Natural killer cell treated with Interleukin-12 subunit alpha and Interleukin-12 subunit beta and Interleukin-15 and Interleukin-18, amount 100 ng/mL, for 72 hours (primary cell): ENCODE data around the gene ZNF473. TPM values are rescaled to one million over a fixed set of nuclear protein-coding genes. Genes with fewer than 3 reads are reported as not detected.
"Not testable (repeated sequence)": the region's sequence is repeated elsewhere in the genome, so short reads cannot be mapped to it uniquely, and the experiment has no call there.

Experiments
- ATAC-seq, 2 donors: fragments of 150-1000 bp; cut with Tn5 transposase in 1 of 2; sonication (Bioruptor Pico), chemical (Tn5 transposase) in 1 of 2; 2 replicates each; pipeline ENCODE4 v1.10.0; 2021
- DNase-seq: peaks from one replicate; pipeline ENCODE4 v3.0.0; 2022; ENCODE audit warnings: low spot score
- H3K27ac Mint-ChIP-seq, 2 donors: 1 replicate in 1 of 2; 2 replicates in 1 of 2; pipeline ENCODE4 v1.8.0; 2022; ENCODE audit warnings: mixed read lengths in 2 of 2, mild to moderate bottlenecking in 1 of 2, moderate library complexity in 1 of 2
- H3K27me3 Mint-ChIP-seq, 2 donors: 1 replicate in 1 of 2; 2 replicates in 1 of 2; pipeline ENCODE4 v1.8.0; 2022; ENCODE audit warnings: mixed read lengths in 2 of 2
- H3K36me3 Mint-ChIP-seq: one replicate; pipeline ENCODE4 v1.8.0; 2022; ENCODE audit warnings: mixed read lengths
- H3K4me1 Mint-ChIP-seq, 2 donors: 1 replicate in 1 of 2; 2 replicates in 1 of 2; pipeline ENCODE4 v1.8.0; 2022; ENCODE audit warnings: low read depth in 2 of 2, mixed read lengths in 2 of 2, mild to moderate bottlenecking in 1 of 2
- H3K4me3 Mint-ChIP-seq: one replicate; pipeline ENCODE4 v1.8.0; 2022; ENCODE audit warnings: mixed read lengths
- H3K9me3 Mint-ChIP-seq: 2 replicates; pipeline ENCODE4 v1.8.0; 2022; ENCODE audit warnings: mixed read lengths
- total RNA-seq, 2 donors: library from RNA; stranded (reverse); gene quantifications; one replicate each; pipeline ENCODE4 v1.2.3, GENCODE V29; 2022

The ZNF473 gene
- total RNA-seq, 2 donors from 2014 or later: 6.2 to 10.3 TPM

DNA sequence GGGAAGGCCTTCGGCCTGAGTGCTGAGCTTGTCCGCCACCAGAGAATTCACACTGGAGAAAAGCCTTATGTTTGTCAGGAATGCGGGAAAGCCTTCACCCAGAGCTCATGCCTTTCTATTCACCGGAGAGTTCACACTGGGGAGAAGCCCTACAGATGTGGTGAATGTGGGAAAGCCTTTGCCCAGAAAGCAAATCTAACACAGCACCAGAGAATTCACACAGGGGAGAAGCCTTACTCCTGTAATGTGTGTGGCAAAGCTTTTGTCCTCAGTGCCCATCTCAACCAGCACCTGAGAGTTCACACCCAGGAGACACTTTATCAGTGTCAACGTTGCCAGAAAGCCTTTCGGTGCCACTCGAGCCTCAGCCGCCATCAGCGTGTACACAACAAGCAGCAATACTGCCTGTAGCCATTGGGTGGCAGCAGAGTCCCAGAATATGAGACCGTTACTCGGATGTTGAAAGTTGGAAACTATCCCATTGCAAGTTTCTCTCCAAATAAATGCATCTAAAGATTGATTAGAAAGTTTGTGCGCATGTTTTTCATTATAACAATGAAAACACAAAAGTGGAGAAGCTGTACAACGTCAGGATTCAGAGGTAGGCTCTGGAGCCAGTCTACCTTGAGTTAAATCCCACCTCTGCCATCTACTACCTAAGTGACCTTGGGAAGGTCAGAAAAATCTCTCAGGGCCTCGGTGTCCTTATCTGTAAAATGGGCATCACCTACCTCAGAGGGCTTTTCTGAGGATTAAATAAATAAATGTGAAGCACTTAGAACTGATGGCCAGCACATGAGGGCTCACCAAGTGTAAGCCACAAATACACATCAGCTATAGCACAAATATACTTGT is 21.1 kb downstream of the ZNF473 start:
- DNase-seq (no peak), ATAC-seq (no peak)
- peaks cover 0 to 5% of the 10 kb centered on the region in 2 donors for H3K27me3 Mint-ChIP-seq
- H3K27ac Mint-ChIP-seq: no peak overlapping the region
- H3K36me3 Mint-ChIP-seq: peaks cover 49% of the 10 kb centered on the region
- H3K4me3 Mint-ChIP-seq: no peak overlapping the region
- H3K9me3 Mint-ChIP-seq: peaks cover 19% of the 10 kb centered on the region
- peaks cover 11 to 23% of the 10 kb centered on the region in 2 donors for H3K4me1 Mint-ChIP-seq

DNA sequence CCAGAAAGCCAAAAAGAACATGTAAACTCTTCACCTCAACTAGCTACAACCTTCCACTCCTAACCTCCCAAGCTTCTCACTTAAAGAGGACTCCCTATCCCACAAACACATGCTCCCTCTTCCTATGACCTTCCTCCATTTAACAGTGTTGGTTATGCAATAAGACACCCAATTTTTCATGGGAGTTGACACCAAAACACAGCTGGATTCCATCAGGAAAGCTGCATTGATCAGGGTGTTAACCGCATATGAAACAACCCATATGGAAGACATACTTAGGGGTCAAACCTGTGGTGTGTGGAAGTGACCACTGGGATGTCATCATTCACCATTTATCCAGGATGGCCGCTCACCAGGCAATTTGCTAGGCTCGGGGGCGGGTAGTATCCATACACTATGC is 21.9 kb downstream of the ZNF473 start:
- no peak overlapping the region for H3K4me3 Mint-ChIP-seq

DNA sequence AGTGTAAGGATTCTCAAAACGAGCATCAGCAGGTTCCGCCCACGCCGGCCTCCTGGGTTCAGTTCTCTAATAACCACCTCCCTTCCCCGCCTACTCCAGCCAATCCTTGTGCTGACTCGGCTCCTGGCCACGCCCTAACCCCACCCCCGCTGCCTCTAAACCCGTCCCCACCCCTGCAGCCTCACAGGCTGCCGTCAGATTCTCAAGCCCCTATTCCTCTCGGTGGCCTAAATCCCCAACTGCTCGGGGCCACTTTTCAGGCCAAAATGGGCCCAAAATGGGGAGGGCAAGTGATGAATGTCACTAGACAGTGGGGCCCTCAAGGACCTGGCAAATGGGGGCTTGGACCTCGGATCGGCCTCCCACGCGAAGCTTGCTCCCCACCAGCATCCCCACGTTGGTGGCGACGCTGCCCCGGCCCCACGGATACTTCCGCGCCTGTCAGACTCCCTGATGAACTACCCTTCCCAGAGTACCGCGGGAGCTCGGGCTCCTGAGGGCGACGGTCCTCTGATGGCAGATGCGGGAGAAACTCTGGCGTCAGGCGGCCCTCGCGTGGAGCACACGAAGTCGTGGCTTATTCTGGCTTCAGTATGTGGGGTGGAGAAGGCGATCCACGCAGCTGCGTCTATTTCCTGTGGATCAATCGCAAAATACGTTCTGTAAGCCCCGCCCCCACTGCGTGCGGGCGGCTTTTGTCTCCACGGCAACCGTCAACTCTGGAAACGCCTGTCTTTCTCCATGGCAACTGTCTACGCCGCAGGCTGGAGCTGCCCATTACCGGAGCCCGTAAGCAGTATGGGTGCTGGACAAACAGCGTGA is 24.8 kb downstream of the ZNF473 start:
- H3K27ac Mint-ChIP-seq: peak overlapping the region; percentile 35 to 37

More for the DNA sequence above, 21.9 kb downstream of the ZNF473 start:
- Mint-ChIP-seq H3K27ac (no peak overlapping the region), H3K9me3 (peaks cover 18% of the 10 kb centered on the region), H3K36me3 (peaks cover 41% of the 10 kb centered on the region), H3K4me1 (peaks cover 11 to 19% of the 10 kb centered on the region in 2 donors), H3K27me3 (peaks cover 0 to 5% of the 10 kb centered on the region in 2 donors)
- DNase-seq (no peak), ATAC-seq (no peak)

DNA sequence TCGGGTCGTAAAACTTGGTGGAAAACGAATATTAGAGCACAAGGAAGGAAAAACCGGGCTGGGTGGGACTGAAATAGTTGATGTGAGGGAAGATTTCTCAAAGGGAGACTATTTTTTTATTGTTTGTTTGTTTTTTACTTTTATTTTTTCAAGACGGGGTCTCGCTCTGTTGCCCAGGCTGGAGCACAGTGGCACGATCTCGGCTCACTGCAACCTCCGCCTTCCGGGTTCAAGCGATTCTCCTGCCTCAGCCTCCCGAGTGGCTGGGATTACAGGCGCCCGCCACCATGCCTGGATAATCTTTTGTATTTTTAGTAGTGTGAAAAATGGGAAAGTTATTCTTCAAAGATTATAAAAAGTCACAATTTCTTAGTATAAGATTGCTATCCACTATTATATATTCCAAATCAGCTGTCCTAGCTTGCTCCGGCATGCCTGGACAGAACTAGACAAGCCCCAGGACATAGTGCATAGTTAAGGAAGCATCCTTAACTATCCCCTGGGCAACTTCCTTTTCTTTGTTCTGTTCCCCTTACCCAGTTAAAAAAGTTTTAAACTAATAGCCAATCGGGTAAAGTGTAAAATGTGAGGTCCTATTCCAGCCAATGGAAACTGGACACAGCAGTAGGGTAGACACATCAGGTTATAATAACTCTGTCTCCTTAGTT is 25.6 kb downstream of the ZNF473 start:
- not testable (repeated sequence) for H3K9me3 Mint-ChIP-seq, DNase-seq, ATAC-seq, H3K36me3 Mint-ChIP-seq, H3K27me3 Mint-ChIP-seq
- peaks cover 11 to 21% of the 10 kb centered on the region in 2 donors for H3K4me1 Mint-ChIP-seq
- H3K27ac Mint-ChIP-seq: peak overlapping the region; percentile 35 to 37
- H3K4me3 Mint-ChIP-seq: peak overlapping the region; percentile 89

More for the DNA sequence above, 24.8 kb downstream of the ZNF473 start:
- DNase-seq: peak; percentile 82
- Mint-ChIP-seq H3K4me3 (peak overlapping the region; percentile 89), H3K36me3 (peaks cover 13% of the 10 kb centered on the region), H3K4me1 (peaks cover 11 to 21% of the 10 kb centered on the region in 2 donors), H3K9me3 (peaks cover 4% of the 10 kb centered on the region), H3K27me3 (peaks cover 0 to 5% of the 10 kb centered on the region in 2 donors)
- peak; percentile 90 to 91 for ATAC-seq

DNA sequence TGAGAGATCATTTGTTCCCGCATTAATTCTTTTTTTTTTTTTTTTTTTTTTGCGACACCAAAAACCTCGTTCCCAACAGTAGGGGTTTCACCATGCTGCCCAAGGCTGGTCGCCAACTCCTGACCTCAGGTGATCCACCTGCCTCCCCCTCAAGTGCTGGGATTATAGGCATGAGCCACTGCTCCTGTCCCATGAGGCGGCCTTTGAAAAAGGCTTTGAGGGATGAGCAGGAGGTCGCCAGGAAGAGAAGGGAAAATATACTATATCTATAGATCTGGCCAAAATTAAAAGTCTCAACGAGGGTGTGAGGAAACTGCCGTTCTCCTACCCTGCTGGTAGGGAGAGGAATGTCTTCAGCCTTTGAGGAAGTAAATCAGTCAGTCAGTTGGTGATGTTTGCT is 26.2 kb downstream of the ZNF473 start:
- ATAC-seq: no peak
- no peak overlapping the region for H3K27ac Mint-ChIP-seq
- no peak for DNase-seq
- H3K4me1 Mint-ChIP-seq: peaks cover 11 to 21% of the 10 kb centered on the region in 2 donors
- peaks cover 5% of the 10 kb centered on the region for H3K36me3 Mint-ChIP-seq
- peaks cover 0 to 5% of the 10 kb centered on the region in 2 donors for H3K27me3 Mint-ChIP-seq
- no peaks in the 10 kb centered on the region for H3K9me3 Mint-ChIP-seq
- H3K4me3 Mint-ChIP-seq: peak overlapping the region; percentile 89

DNA sequence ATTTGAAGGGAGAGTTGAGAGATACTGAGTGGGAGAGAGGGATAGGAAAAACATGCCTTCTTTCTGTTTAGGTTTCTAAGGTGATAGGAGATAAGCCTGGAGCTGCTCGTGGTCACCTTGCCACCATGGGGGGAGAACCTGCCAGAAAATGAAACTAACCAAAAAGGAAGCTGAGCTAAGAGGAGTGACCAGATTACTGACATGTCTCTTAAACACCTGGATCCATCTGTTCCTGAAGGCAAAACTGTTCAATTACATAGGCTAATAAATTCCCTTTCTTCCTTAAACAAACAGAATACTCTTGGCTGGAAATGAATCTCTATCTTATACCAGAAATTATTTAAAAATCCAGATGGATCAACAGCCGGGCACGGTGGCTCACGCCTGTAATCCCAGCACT is 27.3 kb downstream of the ZNF473 start:
- no peak for ATAC-seq
- Mint-ChIP-seq H3K9me3 (no peaks in the 10 kb centered on the region), H3K4me1 (peaks cover 11 to 21% of the 10 kb centered on the region in 2 donors), H3K27ac (no peak overlapping the region), H3K27me3 (peaks cover 0 to 5% of the 10 kb centered on the region in 2 donors), H3K4me3 (no peak overlapping the region), H3K36me3 (no peaks in the 10 kb centered on the region)
- DNase-seq: no peak

DNA sequence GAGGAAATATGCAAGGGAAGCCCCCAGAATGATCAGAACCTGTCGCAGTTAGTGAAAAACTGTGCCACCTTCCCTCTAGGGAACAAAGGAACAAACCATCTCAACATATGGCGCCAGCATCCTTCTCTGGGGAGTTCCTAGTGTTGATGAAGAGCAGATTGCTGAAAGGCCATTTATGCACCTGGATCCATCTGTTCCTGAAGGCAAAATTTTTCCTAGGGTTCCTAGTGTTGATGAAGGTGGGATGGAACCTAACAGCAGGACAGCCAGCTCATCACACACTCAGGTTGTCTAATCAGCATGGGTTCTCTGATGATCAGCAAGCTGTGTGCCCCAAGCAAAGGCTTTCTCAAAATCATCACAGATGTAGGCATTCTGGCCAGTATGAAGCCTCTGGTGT is 32.6 kb downstream of the ZNF473 start:
- Mint-ChIP-seq H3K9me3 (no peaks in the 10 kb centered on the region), H3K4me3 (no peak overlapping the region), H3K4me1 (no peaks in the 10 kb centered on the region), H3K27me3 (no peaks in the 10 kb centered on the region), H3K36me3 (no peaks in the 10 kb centered on the region), H3K27ac (no peak overlapping the region)
- ATAC-seq (no peak), DNase-seq (no peak)

DNA sequence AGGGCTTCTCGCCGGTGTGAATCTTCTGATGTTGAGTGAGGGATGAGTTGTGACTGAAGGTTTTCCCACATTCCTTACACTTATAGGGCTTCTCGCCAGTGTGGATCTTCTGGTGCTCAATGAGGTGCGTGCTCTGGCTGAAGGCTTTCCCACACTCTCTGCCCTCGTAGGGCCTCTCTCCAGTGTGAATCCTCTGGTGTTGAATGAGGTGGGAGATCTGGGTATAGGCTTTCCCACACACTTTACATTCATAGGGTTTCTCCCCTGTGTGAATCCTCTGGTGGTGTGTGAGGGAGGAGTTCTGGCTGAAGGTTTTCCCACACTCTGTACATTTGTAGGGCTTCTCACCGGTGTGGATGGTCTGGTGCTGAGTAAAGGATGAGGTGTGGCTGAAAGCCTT is 33.2 kb downstream of the ZNF473 start:
- Mint-ChIP-seq H3K4me1 (no peaks in the 10 kb centered on the region), H3K9me3 (no peaks in the 10 kb centered on the region), H3K4me3 (no peak overlapping the region), H3K27me3 (no peaks in the 10 kb centered on the region), H3K27ac (no peak overlapping the region), H3K36me3 (no peaks in the 10 kb centered on the region)
- no peak for ATAC-seq
- DNase-seq: no peak

DNA sequence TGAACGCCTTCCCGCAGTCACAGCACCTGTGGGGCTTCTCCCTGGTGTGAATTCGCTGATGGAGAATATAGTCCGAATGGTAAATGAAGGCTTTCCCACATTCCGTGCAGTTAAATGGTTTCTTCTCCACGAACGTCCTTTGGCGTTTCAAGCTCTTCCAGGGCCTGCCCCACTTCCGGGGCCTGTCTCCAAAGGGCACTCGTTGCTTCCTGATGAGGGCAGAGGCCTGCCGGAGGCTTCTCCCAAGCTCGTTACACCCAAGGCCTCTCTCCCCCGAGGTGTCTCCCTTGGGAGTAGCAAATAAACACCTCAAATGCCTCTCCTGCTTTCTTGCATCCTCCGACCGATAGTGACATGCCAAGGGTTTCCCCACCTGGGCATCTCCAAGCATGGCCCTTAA is 34.3 kb downstream of the ZNF473 start:
- H3K36me3 Mint-ChIP-seq: no peaks in the 10 kb centered on the region
- H3K27me3 Mint-ChIP-seq: no peaks in the 10 kb centered on the region
- DNase-seq (no peak), ATAC-seq (no peak)
- H3K4me3 Mint-ChIP-seq: no peak overlapping the region
- H3K4me1 Mint-ChIP-seq: no peaks in the 10 kb centered on the region
- H3K27ac Mint-ChIP-seq: no peak overlapping the region
- no peaks in the 10 kb centered on the region for H3K9me3 Mint-ChIP-seq

DNA sequence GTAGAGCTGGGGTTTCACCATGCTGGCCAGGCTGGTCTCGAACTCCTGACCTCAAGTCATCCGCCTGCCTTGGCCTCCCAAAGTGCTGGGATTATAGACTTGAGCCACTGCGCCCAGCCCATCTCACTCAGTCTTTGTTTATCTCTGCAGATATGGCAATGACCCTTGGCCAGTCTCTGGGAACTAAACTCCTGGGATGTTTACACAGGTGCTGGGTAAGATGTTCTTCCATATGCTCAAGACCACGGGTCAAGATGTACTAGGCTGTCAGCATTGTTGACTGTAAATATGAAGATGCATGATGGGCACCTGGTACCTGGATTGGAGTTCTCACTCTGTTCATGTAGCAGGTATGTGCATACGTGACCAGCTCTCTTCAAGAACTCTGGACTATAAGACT is 35.8 kb downstream of the ZNF473 start:
- Mint-ChIP-seq H3K9me3 (no peaks in the 10 kb centered on the region), H3K4me1 (no peaks in the 10 kb centered on the region), H3K27ac (no peak overlapping the region), H3K4me3 (no peak overlapping the region), H3K27me3 (no peaks in the 10 kb centered on the region), H3K36me3 (no peaks in the 10 kb centered on the region)
- ATAC-seq (no peak), DNase-seq (no peak)

DNA sequence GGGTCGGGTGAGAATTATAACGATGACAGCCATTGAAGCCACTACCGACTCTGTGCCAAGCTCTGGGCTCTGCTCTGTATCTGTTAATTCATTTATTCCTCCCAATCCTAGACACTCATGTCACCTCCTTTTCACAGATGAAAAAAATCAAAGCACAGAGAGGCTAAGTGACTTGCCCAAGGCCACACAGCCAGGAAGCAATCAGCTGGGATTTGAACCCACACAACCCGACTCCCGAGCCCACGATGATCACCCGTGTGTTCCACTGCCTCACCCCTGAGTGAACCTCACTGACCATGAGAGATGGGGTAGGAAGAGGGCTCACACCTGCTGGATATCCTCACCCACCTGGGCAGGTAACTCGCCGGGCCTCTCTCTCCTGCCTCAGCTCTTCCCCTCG is 40.1 kb downstream of the ZNF473 start:
- DNase-seq: no peak
- no peaks in the 10 kb centered on the region for H3K9me3 Mint-ChIP-seq
- no peaks in the 10 kb centered on the region for H3K27me3 Mint-ChIP-seq
- ATAC-seq: no peak
- no peaks in the 10 kb centered on the region for H3K4me1 Mint-ChIP-seq
- H3K4me3 Mint-ChIP-seq: no peak overlapping the region
- no peaks in the 10 kb centered on the region for H3K36me3 Mint-ChIP-seq
- H3K27ac Mint-ChIP-seq: no peak overlapping the region

DNA sequence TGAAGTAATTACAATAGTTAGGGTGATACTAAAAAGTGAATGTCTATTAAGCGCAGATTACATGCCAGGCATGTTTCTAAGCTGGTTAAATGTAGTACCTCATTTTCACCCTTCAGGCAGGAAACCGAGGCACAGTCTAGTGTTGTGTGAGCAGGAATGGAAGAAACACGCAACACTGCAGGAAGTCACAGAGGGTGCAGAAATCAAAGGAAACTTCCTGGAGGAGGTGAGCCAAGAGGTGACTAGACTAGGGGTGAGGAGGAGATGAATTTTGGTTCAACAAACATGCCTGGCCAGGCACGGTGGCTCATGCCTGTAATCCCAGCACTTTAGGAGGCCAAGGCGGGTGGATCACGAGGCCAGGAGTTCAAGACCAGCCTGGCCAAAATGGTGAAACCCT is 41.8 kb downstream of the ZNF473 start:
- Mint-ChIP-seq H3K4me3 (no peak overlapping the region), H3K4me1 (no peaks in the 10 kb centered on the region), H3K9me3 (no peaks in the 10 kb centered on the region), H3K27ac (no peak overlapping the region), H3K27me3 (no peaks in the 10 kb centered on the region), H3K36me3 (no peaks in the 10 kb centered on the region)
- no peak for ATAC-seq
- DNase-seq: no peak

DNA sequence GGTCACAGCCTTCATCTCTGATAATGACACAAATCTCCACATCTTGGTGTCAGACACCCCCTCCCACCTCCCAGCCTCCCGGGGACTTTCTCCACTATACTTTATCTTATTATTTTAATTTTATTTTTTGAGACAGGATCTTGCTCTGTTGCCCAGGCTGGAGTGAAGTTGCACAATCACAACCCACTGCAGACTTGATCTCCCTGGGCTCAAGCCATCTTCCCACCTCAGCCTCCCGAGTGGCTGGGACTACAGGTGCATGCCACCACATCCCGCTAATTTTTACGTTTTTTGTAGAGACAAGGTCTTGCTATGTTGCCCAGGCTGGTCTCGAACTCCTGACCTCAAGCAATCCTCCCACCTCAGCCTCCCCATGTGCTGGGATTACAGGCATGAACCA is 42.6 kb downstream of the ZNF473 start:
- not testable (repeated sequence) for H3K4me3 Mint-ChIP-seq, H3K27me3 Mint-ChIP-seq, H3K9me3 Mint-ChIP-seq, ATAC-seq, DNase-seq, H3K4me1 Mint-ChIP-seq, H3K27ac Mint-ChIP-seq, H3K36me3 Mint-ChIP-seq

DNA sequence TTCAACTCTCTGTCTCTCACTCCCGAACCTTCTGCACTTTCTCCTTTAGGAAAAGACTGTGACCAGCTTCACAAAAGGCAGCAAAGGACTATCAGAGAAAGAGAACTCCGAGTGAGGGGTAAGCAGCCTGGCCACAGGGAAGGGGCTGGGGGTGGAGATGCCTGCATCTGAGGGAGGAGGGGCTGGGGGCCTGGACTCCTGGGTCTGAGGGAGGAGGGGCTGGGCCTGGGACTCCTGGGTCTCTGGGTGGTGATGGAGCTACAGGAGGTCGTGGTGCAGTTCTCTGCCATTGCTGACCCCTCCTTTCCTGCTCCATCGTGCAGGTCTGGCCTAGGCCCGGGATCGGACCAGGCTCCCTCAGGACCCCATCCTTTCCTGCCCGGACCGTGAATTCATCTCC is 49.3 kb downstream of the ZNF473 start:
- not testable (repeated sequence) for H3K27ac Mint-ChIP-seq, ATAC-seq, H3K4me1 Mint-ChIP-seq, H3K9me3 Mint-ChIP-seq, H3K36me3 Mint-ChIP-seq, H3K4me3 Mint-ChIP-seq, DNase-seq, H3K27me3 Mint-ChIP-seq
